Measurements from ENCODE around the gene MPHOSPH9. TPM values are rescaled to one million over a fixed set of nuclear protein-coding genes. Genes with fewer than 3 reads are reported as not detected.

The MPHOSPH9 gene
- total RNA-seq, 4 donors from 2014 or later: 14.0 to 44.3 (median 14.3) TPM

DNA sequence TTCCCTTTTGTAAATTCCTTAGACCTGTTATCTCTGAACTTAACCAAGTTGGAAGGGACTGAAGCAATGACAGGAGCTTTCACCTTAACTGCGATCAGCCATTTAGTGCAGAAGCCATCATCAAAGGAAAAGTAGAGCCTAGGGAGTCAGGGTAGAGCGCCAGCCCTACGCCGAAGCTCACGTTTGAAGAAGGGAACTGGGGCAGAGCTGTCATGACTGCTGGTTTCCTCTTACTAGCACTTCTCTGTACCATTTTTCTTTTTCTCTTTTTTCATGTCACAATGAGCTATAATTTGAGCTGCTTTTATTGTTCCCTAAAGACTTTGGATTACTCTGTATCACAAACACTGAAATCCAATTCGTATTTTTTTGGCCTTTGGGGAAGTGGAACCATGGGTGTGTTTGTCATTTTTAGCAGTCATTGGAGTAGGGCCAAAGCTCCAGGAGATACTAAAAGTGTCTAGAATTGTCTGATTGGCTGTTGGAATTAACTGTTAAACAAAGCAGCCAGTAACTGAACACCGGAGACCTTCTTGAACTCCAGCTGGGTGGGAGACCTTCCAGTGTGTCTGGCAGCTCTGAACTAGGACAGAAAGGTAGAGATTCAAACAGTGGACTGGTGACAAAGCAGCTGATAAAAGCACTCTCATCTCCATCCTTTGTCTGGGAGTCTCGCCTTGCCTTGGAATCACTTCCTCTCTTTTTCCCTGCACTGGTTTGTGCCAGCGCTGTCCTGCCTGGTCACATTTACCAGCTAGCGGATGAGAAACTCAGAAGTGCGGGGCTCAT is 9.4 kb upstream of the MPHOSPH9 start:
- Histone ChIP-seq H3K4me3 (no peak overlapping the region), H3K27ac (no peak overlapping the region), H3K36me3 (no peaks in the 10 kb centered on the region), H3K9me3 (no peaks in the 10 kb centered on the region), H3K27me3 (no peaks in the 10 kb centered on the region), H3K4me1 (peaks cover 34% of the 10 kb centered on the region)
- WGBS: 28% methylated on average over 11 of the region's 11 CpGs
- TF ChIP-seq EP300 (IDR thresholded peaks at IDR 0.05) (no peak), POLR2A (IDR thresholded peaks at IDR 0.05) (no peak), POLR2AphosphoS5 (IDR thresholded peaks at IDR 0.05) (no peak), CTCF (IDR thresholded peaks at IDR 0.05) (no peak)
- no peak for DNase-seq (ENCODE audit: low spot score in 2 of 2)

- TF ChIP-seq POLR2A (IDR thresholded peaks at IDR 0.05): no peak
- TF ChIP-seq POLR2AphosphoS5 (IDR thresholded peaks at IDR 0.05): no peak
- TF ChIP-seq CTCF (IDR thresholded peaks at IDR 0.05): no peak
- TF ChIP-seq EP300 (IDR thresholded peaks at IDR 0.05): no peak
- Histone ChIP-seq H3K4me1 (peaks cover 48% of the 10 kb centered on the region), H3K27ac (no peak overlapping the region), H3K27me3 (no peaks in the 10 kb centered on the region), H3K9me3 (no peaks in the 10 kb centered on the region), H3K36me3 (no peaks in the 10 kb centered on the region), H3K4me3 (no peak overlapping the region)
- no peak for DNase-seq (ENCODE audit: low spot score in 2 of 2)
- 57% methylated on average over 6 of the region's 6 CpGs for WGBS
Observed at GRCh38 chr12:123238961-123239360, 6.0 kb upstream of the MPHOSPH9 start.

DNA sequence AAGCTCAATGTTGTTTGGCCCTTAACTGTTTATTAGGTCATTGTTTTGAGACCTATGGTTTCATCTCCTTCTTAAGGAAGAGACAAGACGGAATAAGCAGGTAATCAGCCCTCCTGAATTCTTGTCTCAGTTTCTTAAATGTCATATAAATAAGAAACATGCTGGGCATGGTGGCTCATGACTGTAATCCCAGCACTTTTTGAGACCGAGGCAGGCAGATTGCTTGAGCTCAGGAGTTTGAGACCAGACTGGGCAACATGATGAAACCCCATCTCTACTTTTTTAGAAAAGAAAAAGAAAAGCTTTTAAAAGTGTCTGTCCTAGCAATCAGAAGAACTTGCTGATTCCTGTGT is 5.4 kb upstream of the MPHOSPH9 start:
- H3K4me1 ChIP-seq: peaks cover 52% of the 10 kb centered on the region
- no peaks in the 10 kb centered on the region for H3K36me3 ChIP-seq
- no peaks in the 10 kb centered on the region for H3K9me3 ChIP-seq
- no peak for DNase-seq (ENCODE audit: low spot score in 2 of 2)
- no peaks in the 10 kb centered on the region for H3K27me3 ChIP-seq
- TF ChIP-seq POLR2A (IDR thresholded peaks at IDR 0.05) (no peak), CTCF (IDR thresholded peaks at IDR 0.05) (no peak), POLR2AphosphoS5 (IDR thresholded peaks at IDR 0.05) (no peak), EP300 (IDR thresholded peaks at IDR 0.05) (no peak)
- H3K27ac ChIP-seq: no peak overlapping the region
- 52% methylated on average over 2 of the region's 2 CpGs for WGBS
- H3K4me3 ChIP-seq: no peak overlapping the region

- TF ChIP-seq CTCF (IDR thresholded peaks at IDR 0.05) (peak; percentile 61 to 70), EP300 (IDR thresholded peaks at IDR 0.05) (no peak)
- 57% methylated on average over 6 of the region's 6 CpGs for WGBS
- no peaks in the 10 kb centered on the region for H3K9me3 ChIP-seq
- H3K4me1 ChIP-seq: peaks cover 52% of the 10 kb centered on the region
- H3K4me3 ChIP-seq: no peak overlapping the region
- no peaks in the 10 kb centered on the region for H3K27me3 ChIP-seq
- DNase-seq (ENCODE audit: low spot score in 2 of 2): peak; percentile 80 to 87
- no peaks in the 10 kb centered on the region for H3K36me3 ChIP-seq
- no peak overlapping the region for H3K27ac ChIP-seq
Observed at GRCh38 chr12:123237646-123238329, 4.8 kb upstream of the MPHOSPH9 start.

- H3K36me3 ChIP-seq: no peaks in the 10 kb centered on the region
- WGBS: 18% methylated on average over 12 of the region's 42 CpGs
- H3K27ac ChIP-seq: peak overlapping the region; percentile 83
- H3K4me1 ChIP-seq: peaks cover 39% of the 10 kb centered on the region
- TF ChIP-seq POLR2A (IDR thresholded peaks at IDR 0.05) (no peak), CTCF (IDR thresholded peaks at IDR 0.05) (no peak), POLR2AphosphoS5 (IDR thresholded peaks at IDR 0.05) (peak in 1 of 3 donors; percentile 12), EP300 (IDR thresholded peaks at IDR 0.05) (no peak)
- no peaks in the 10 kb centered on the region for H3K9me3 ChIP-seq
- peak overlapping the region; percentile 77 for H3K4me3 ChIP-seq
- DNase-seq (ENCODE audit: low spot score in 2 of 2): no peak
- no peaks in the 10 kb centered on the region for H3K27me3 ChIP-seq
Observed at GRCh38 chr12:123233505-123234308, 766 bp upstream of the MPHOSPH9 start.

All from suprapubic skin (tissue), 4 donors.